ENCODE measurements around the gene MAGI1.

Gene MAGI1

GRCh38 chr3:65999606-66000005, 39.1 kb downstream of the MAGI1 start:
- H3K9me3 ChIP-seq = no peaks in the 10 kb centered on the region
- H3K27ac ChIP-seq = no peak overlapping the region
- H3K4me3 ChIP-seq (ENCODE audit: low read depth in 1 of 2, low read length in 1 of 2) = no peak overlapping the region
- H3K27me3 ChIP-seq = no peaks in the 10 kb centered on the region
- TF ChIP-seq CTCF (IDR thresholded peaks at IDR 0.05) = no peak
- no peaks in the 10 kb centered on the region for H3K4me1 ChIP-seq (ENCODE audit: control insufficient read depth in 1 of 2, insufficient read depth in 1 of 2, low read depth in 1 of 2, low read length in 1 of 2)
- H3K36me3 ChIP-seq = no peaks in the 10 kb centered on the region

- Histone ChIP-seq H3K27me3 (no peaks in the 10 kb centered on the region), H3K4me3 (ENCODE audit: low read depth in 1 of 2, low read length in 1 of 2) (no peak overlapping the region), H3K27ac (no peak overlapping the region)
Observed at GRCh38 chr3:65996589-65996988, 42.1 kb downstream of the MAGI1 start.

GRCh38 chr3:65995515-65995914, 43.2 kb downstream of the MAGI1 start:
- Histone ChIP-seq H3K36me3 (no peaks in the 10 kb centered on the region), H3K9me3 (no peaks in the 10 kb centered on the region), H3K27ac (no peak overlapping the region), H3K27me3 (no peaks in the 10 kb centered on the region), H3K4me1 (ENCODE audit: control insufficient read depth in 1 of 2, insufficient read depth in 1 of 2, low read depth in 1 of 2, low read length in 1 of 2) (peaks cover 0 to 6% of the 10 kb centered on the region in 2 experiments), H3K4me3 (ENCODE audit: low read depth in 1 of 2, low read length in 1 of 2) (no peak overlapping the region)
- TF ChIP-seq CTCF (IDR thresholded peaks at IDR 0.05) = no peak

More at GRCh38 chr3:65996589-65996988, 42.1 kb downstream of the MAGI1 start:
- Histone ChIP-seq H3K36me3 (no peaks in the 10 kb centered on the region), H3K9me3 (no peaks in the 10 kb centered on the region), H3K4me1 (ENCODE audit: control insufficient read depth in 1 of 2, insufficient read depth in 1 of 2, low read depth in 1 of 2, low read length in 1 of 2) (no peaks in the 10 kb centered on the region)
- no peak for TF ChIP-seq CTCF (IDR thresholded peaks at IDR 0.05)

- Histone ChIP-seq H3K27ac (no peak overlapping the region), H3K36me3 (no peaks in the 10 kb centered on the region), H3K9me3 (no peaks in the 10 kb centered on the region), H3K4me1 (ENCODE audit: control insufficient read depth in 1 of 2, insufficient read depth in 1 of 2, low read depth in 1 of 2, low read length in 1 of 2) (peaks cover 0 to 10% of the 10 kb centered on the region in 2 experiments), H3K27me3 (no peaks in the 10 kb centered on the region), H3K4me3 (ENCODE audit: low read depth in 1 of 2, low read length in 1 of 2) (no peak overlapping the region)
- TF ChIP-seq CTCF (IDR thresholded peaks at IDR 0.05) = no peak
Observed at GRCh38 chr3:65995030-65995429, 43.7 kb downstream of the MAGI1 start.

GRCh38 chr3:65993134-65993900, 45.4 kb downstream of the MAGI1 start:
- Histone ChIP-seq H3K27me3 (no peaks in the 10 kb centered on the region), H3K27ac (no peak overlapping the region), H3K4me1 (ENCODE audit: control insufficient read depth in 1 of 2, insufficient read depth in 1 of 2, low read depth in 1 of 2, low read length in 1 of 2) (peaks cover 0 to 12% of the 10 kb centered on the region in 2 experiments), H3K9me3 (no peaks in the 10 kb centered on the region), H3K4me3 (ENCODE audit: low read depth in 1 of 2, low read length in 1 of 2) (no peak overlapping the region), H3K36me3 (no peaks in the 10 kb centered on the region)
- TF ChIP-seq CTCF (IDR thresholded peaks at IDR 0.05) = no peak

All from neutrophil (primary cell).